Stimulated activated CD4-positive, alpha-beta T cell treated with anti-CD3 and anti-CD28 coated beads, Interleukin-4, amount 100 ng/mL, for 48 hours (primary cell): ENCODE measurements around the gene OR4P4.

Experiments used
- DNase-seq, 2 donors: peaks; one replicate each; pipeline ENCODE4 v3.0.0-alpha.2; 2020; ENCODE audit warnings: low read depth in 2 of 2

The OR4P4 gene

GRCh38 chr11:55634813-55635212, at the start of gene OR4P4:
Gene OR4P4 (plus strand): TSS chr11:55635113.
- no peak for DNase-seq

DNA sequence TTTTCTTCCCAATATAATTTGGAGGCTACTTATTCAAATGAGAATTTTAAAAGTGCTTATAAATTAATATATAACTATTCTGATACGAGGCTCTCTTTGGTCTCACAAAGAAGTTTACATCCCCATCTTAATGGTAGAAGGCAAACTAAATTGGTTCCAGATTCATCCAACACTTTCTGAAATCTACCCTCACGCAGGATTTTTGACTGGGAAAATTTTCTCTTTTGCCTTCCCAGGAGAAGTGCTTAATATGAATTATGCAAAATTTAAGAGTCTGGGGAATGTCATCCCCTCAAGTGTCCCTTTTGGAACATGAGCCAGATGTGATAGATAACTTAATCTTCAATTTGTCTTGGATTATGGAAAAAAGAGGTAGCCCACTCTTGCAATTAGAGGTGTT, 27.4 kb upstream of the OR4P4 start, which contains the start of gene OR4C11:
Gene OR4C11, minus strand, starts transcription at position 101 of the 400 bp plus-strand sequence. CDS start 3,272 bp downstream, outside the sequence.
- DNase-seq: no peak

DNA sequence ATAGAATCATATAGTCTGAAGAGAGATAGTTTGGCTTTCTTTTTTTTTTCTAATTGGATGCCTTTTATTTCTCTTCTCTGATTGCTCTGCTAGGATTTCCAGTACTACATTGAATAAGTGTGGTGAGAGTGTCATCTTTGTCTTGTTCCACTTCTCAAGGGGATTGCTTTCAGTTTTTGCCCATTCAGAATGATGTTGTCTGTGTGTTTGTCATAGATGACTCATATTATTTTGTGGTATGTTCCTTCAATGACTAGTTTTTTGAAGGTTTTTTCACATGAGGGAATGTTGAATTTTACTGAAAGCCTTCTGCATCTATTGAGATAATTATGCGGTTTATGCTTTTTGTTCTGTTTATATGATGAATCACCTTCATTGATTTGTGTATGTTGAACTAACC, 10.4 kb upstream of the OR4P4 start:
- DNase-seq: no peak

DNA sequence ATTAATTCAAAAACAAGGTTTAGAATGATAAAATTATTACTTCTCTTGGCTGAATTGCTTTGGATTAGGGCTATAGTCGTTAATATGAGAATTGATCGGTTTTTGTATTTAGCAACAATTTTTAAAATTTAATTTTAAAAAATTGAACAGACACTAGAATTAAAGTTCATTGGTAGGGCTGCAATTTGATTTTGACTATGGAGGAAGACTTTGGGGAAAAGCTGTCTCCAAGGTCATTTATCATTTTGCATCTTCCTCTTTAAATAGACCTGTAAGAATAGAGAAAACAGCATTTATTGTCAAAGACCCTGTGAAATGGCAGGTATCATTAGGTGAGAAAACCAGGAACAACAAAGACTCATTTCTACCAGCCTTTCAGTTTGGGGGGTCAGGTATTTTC, 13.1 kb downstream of the OR4P4 start, which contains the start of gene OR4S2:
Gene OR4S2, plus strand, starts transcription at position 301 of the 400 bp plus-strand sequence. CDS start 2,577 bp downstream, outside the sequence.
- DNase-seq: no peak

DNA sequence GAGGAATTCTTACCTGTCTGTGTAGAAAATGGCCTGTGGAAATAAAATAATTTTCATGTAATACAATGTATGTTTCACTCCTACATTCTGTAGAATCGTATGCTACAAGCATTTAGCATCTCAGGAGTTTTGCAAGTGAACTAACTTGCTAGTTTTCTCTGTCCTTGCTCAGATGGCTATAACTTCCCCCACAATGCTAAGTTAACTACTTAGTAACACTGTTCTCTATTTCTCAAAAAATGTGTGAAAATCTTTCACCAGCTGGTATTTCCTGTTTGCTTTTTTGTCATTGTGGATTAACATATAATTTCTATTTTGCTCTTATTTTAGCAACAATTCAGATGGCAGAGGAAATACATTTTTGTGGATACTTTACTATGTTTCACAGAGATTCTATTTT, 17.6 kb downstream of the OR4P4 start:
- no peak for DNase-seq

- DNase-seq: no peak
Measured at GRCh38 chr11:55655096-55655495, 20.2 kb downstream of the OR4P4 start.

DNA sequence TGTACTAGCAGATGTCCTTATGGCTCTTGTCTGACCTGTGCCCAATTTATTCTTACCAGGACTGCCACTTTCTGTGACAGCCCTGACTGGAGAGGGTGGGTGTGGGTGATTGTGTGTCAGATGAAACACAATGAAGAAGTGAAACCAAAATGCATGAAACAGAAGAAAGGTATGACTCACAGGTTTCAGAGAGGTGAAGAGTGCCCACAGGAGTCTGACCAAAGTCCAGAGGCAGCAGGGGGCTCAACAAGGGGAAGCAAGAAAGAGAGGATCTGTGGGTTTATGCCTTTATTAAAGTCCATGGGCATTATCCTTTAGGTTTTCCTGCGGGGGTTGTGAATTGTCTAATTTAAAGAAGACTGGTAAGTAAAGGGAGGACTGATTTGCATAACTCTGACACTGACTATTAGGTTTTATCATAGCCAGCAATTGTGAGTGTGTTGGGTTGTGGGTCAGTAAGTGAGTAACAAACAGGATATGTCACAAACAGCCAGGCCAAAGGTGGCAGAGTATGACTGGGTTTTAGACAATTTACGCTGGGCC, 23.2 kb downstream of the OR4P4 start:
- no peak for DNase-seq

GRCh38 chr11:55658608-55659007, 23.7 kb downstream of the OR4P4 start:
- no peak for DNase-seq

- DNase-seq: no peak
Measured at GRCh38 chr11:55661901-55662300, 27.0 kb downstream of the OR4P4 start, which contains the start of gene OR4C6. Gene OR4C6 (plus strand): TSS chr11:55662201. CDS start chr11:55665167, 2,966 bp downstream.

DNA sequence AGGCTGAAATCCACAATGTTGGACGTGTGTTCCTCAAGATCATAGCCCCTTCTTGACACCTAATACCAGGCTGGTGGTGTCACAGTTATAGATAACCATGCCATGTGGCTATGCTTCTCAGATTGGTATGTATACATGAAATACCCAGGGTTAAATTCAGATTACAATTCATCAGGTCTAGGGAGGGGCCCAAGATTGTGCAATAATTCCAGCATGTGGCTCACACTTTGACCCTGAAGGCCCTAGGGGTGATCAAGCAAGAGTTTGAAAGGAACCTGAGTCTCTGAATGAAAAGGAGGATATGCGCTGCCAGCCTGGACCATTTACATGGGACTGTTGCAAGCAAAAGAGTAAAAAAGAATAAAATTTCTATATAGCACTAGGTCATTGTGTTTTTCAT, 34.5 kb downstream of the OR4P4 start:
- DNase-seq: no peak

- DNase-seq: no peak
Measured at GRCh38 chr11:55673860-55674259, 38.9 kb downstream of the OR4P4 start.
